K562 (cell line): ENCODE results near the gene AMPD3. TPM values are rescaled to one million over a fixed set of nuclear protein-coding genes. Genes with fewer than 3 reads are reported as not detected.

Experiments
- ATAC-seq: fragments of 200-7000 bp; cut with Tn5 transposase; 3 replicates; pipeline ENCODE4 v1.9.1; 2020; ENCODE audit warnings: moderate library complexity
- BruUV-seq: library from RNA; stranded (reverse); fragments of 400-500 nt; replicated peaks from 2 replicates; lab custom pipeline; 2021; lab: Mats Ljungman, UMichigan
- CTCF ChIA-PET: fragments of 300-600 bp; formaldehyde crosslinking; extraction: SDS; loops from one replicate; lab custom pipeline; 2021; ENCODE audit warnings: low intra/inter-chr PET ratio; lab: Yijun Ruan, JAX
- POLR2A ChIA-PET: fragments of 300-600, 350-650 bp; sonication (Branson Sonifier 250); formaldehyde crosslinking; extraction: SDS; loops from one replicate; lab custom pipeline; 2021; ENCODE audit warnings: antibody characterized with exemption, inconsistent platforms; lab: Yijun Ruan, JAX
- DNase-seq, 4 experiments: peaks; one replicate each; pipeline versions ENCODE4 v3.0.0 to v3.0.0-alpha.2; 2011 to 2018; ENCODE audit warnings: low spot score in 3 of 4, mixed read lengths in 3 of 4; ENCODE audit errors: extremely low read depth in 1 of 4
- FAIRE-seq: peaks from 2 replicates; lab custom pipeline; 2011; peaks lifted over from hg19 to GRCh38; lab: Jason Lieb, UNC
- H2AFZ ChIP-seq: 2 replicates; pipeline ENCODE4 v1.6.0; 2011; ENCODE audit warnings: low read depth, low read length, control low read depth, inconsistent platforms
- H3K27ac ChIP-seq: fragments of 200-600 bp; 3 replicates; pipeline ENCODE4 v1.8.0; 2011; ENCODE audit warnings: low read depth, mild to moderate bottlenecking, control low read depth, inconsistent platforms, low read length, moderate library complexity, mixed read lengths; ENCODE audit errors: extremely low read depth
- H3K27me3 ChIP-seq, 2 experiments: fragments of 300-600 bp in 1 of 2; 2 replicates in 1 of 2; 3 replicates in 1 of 2; pipeline versions ENCODE4 v1.6.0 to v1.8.0; 2011; ENCODE audit warnings: inconsistent platforms in 2 of 2, low read length in 2 of 2, mild to moderate bottlenecking in 1 of 2, mixed read lengths in 1 of 2, moderate library complexity in 1 of 2; ENCODE audit not compliant: control insufficient read depth in 2 of 2, insufficient read depth in 2 of 2
- H3K36me3 ChIP-seq: fragments of 300-600 bp; 3 replicates; pipeline ENCODE4 v1.8.0; 2011; ENCODE audit warnings: mild to moderate bottlenecking, low read length, inconsistent platforms; ENCODE audit not compliant: control insufficient read depth, insufficient read depth
- H3K4me1 ChIP-seq, 2 experiments: fragments of 200-600 bp in 1 of 2; replicated peaks in 1 of 2; 2 replicates in 1 of 2; 3 replicates in 1 of 2; pipeline versions ENCODE4 v1.5.1 to v1.8.0; 2011; ENCODE audit warnings: inconsistent platforms in 2 of 2, low read length in 2 of 2, mild to moderate bottlenecking in 1 of 2, mixed read lengths in 1 of 2, moderate library complexity in 1 of 2; ENCODE audit not compliant: control insufficient read depth in 2 of 2, insufficient read depth in 2 of 2
- H3K4me2 ChIP-seq: 2 replicates; pipeline ENCODE4 v1.6.1; 2011; ENCODE audit warnings: low read length, control low read depth, inconsistent platforms, mixed read lengths; ENCODE audit not compliant: insufficient read depth
- H3K4me3 ChIP-seq: fragments of 200-600 bp; sonication (generic), shearing (Covaris generic); 2 replicates; pipeline ENCODE4 v1.5.1; 2016; ENCODE audit warnings: control low read depth, inconsistent platforms
- H3K79me2 ChIP-seq: fragments of 200-600 bp; 3 replicates; pipeline ENCODE4 v1.8.0; 2011; ENCODE audit warnings: low read length, inconsistent platforms; ENCODE audit not compliant: control insufficient read depth, insufficient read depth
- H3K9ac ChIP-seq, 2 experiments: 2 replicates each; pipeline versions ENCODE4 v1.6.0 to v1.6.1; 2011; ENCODE audit warnings: low read depth in 2 of 2, low read length in 2 of 2, control low read depth in 1 of 2, inconsistent platforms in 1 of 2, mild to moderate bottlenecking in 1 of 2, mixed read lengths in 1 of 2; ENCODE audit not compliant: insufficient read depth in 1 of 2
- H3K9me1 ChIP-seq: one replicate; pipeline ENCODE4 v1.6.0; 2011; ENCODE audit warnings: inconsistent platforms, mild to moderate bottlenecking, low read length, moderate library complexity; ENCODE audit not compliant: control insufficient read depth, insufficient read depth
- H3K9me3 ChIP-seq: replicated peaks from 2 replicates; pipeline ENCODE4 v1.5.1; 2011; ENCODE audit warnings: low read depth, low read length, inconsistent platforms; ENCODE audit not compliant: control insufficient read depth, insufficient read depth
- H4K20me1 ChIP-seq: replicated peaks from 2 replicates; pipeline ENCODE4 v1.6.1; 2011; ENCODE audit warnings: low read length, inconsistent platforms, mixed read lengths; ENCODE audit not compliant: control insufficient read depth, insufficient read depth
- CEBPB ChIP-seq: fragments of 450-650 bp; IDR thresholded peaks from 2 replicates; pipeline ENCODE4 v1.6.1; 2016; ENCODE audit warnings: missing genetic modification characterization, missing compliant biosample characterization
- FOS ChIP-seq: IDR thresholded peaks from 3 replicates; pipeline ENCODE4 v1.6.1; 2011; ENCODE audit not compliant: insufficient read length; ENCODE audit errors: extremely low read depth
- GTF2E2 ChIP-seq: fragments of 200-800 bp; sonication (Bioruptor generic); IDR thresholded peaks from 2 replicates; pipeline ENCODE4 v1.6.1; 2016; ENCODE audit warnings: missing genetic modification characterization, missing compliant biosample characterization
- KAT8 ChIP-seq: fragments of 450-650 bp; IDR thresholded peaks from 2 replicates; pipeline ENCODE4 v1.6.1; 2016; ENCODE audit warnings: low read depth, mild to moderate bottlenecking
- MAFK ChIP-seq: IDR thresholded peaks from 2 replicates; pipeline ENCODE4 v1.6.1; 2011; ENCODE audit warnings: low read length, improper control_type of control experiment
- MCM5 ChIP-seq: fragments of 450-650 bp; IDR thresholded peaks from 2 replicates; pipeline ENCODE4 v1.6.1; 2016; ENCODE audit warnings: low read depth
- NFYB ChIP-seq: IDR thresholded peaks from 2 replicates; pipeline ENCODE4 v1.6.1; 2011; ENCODE audit warnings: mild to moderate bottlenecking, moderate library complexity; ENCODE audit not compliant: insufficient read length; ENCODE audit errors: extremely low read depth
- RBBP5 ChIP-seq: fragments of 200-600 bp; sonication (generic); IDR thresholded peaks from 2 replicates; pipeline ENCODE4 v1.6.1; 2012; ENCODE audit warnings: borderline replicate concordance, mild to moderate bottlenecking, low read length, control low read depth, inconsistent platforms; ENCODE audit not compliant: insufficient read depth, poor library complexity, severe bottlenecking
- RBM25 ChIP-seq: fragments of 200-400 bp; formaldehyde crosslinking; IDR thresholded peaks from 2 replicates; pipeline ENCODE4 v1.6.1; 2018; ENCODE audit warnings: low read length, low read depth, moderate library complexity; ENCODE audit not compliant: severe bottlenecking
- SAFB2 ChIP-seq: fragments of 200-400 bp; formaldehyde crosslinking; IDR thresholded peaks from 2 replicates; pipeline ENCODE4 v1.6.1; 2018; ENCODE audit warnings: borderline replicate concordance, low read length, low read depth, moderate library complexity; ENCODE audit not compliant: severe bottlenecking
- SMAD3 ChIP-seq: fragments of 450-650 bp; formaldehyde crosslinking; conservative IDR thresholded peaks from 2 replicates; pipeline ENCODE4 v1.4.0; 2020; ENCODE audit warnings: mild to moderate bottlenecking
- ZNF133 ChIP-seq: fragments of 250-450 bp; sonication (Bioruptor Pico); IDR thresholded peaks from 2 replicates; pipeline ENCODE4 v1.4.0; 2020; ENCODE audit warnings: mild to moderate bottlenecking
- WGBS: fragments of 100-300 bp; shearing (Covaris generic); methylation state at CpG from one replicate; pipeline ENCODE4 v1.1.6; 2016; ENCODE audit warnings: low coverage, mixed read lengths; ENCODE audit not compliant: insufficient coverage; ENCODE audit errors: missing lambda C conversion rate; 5-methylcytosine and 5-hydroxymethylcytosine counted together
- in situ Hi-C: fragments of 300-500 bp; cut with MboI; formaldehyde crosslinking; loops from 4 replicates; pipeline ENCODE4 v1.15.0; 2018; ENCODE audit warnings: inconsistent platforms, mixed read lengths
- intact Hi-C: fragments of 100-400 bp; cut with micrococcal nuclease; formaldehyde crosslinking; loops from 2 replicates; pipeline ENCODE4 v1.14.2; 2022
- polyA plus RNA-seq, 8 experiments: library from polyadenylated mRNA; depleted of rRNA in 4 of 8; stranded (reverse) in 5 of 8; unstranded in 3 of 8; fragments of >200 nt; fragmentation: Nextera tagmentation in 2 of 8; fragmentation: Illumina TruSeq in 1 of 8; extraction: Ambion mirVana in 2 of 8; extraction: Trizol in 1 of 8; gene quantifications; 2 replicates each; pipeline versions ENCODE4 v1.2.1 to v1.2.3, GENCODE V29; 2011 to 2014; ENCODE audit warnings: inconsistent platforms in 1 of 8, missing spikeins in 1 of 8
- total RNA-seq, 7 experiments: library from RNA; depleted of rRNA in 6 of 7; stranded (reverse); fragments of >200 nt in 6 of 7; fragmentation: Illumina TruSeq in 2 of 7; extraction: Trizol in 2 of 7; gene quantifications; 2 replicates each; pipeline versions ENCODE4 v1.2.1 to v1.2.3, GENCODE V29; 2011 to 2021; ENCODE audit warnings: low replicate concordance in 1 of 7
- TF ChIP-seq, protein P1 (sequence below): sonication (generic); formaldehyde crosslinking; IDR thresholded peaks from 2 replicates; pipeline ENCODE4 v1.8.0; 2022; ENCODE audit warnings: mild to moderate bottlenecking, missing genetic modification reagents
- TF ChIP-seq, protein P2 (sequence below): sonication (generic); formaldehyde crosslinking; IDR thresholded peaks from 2 replicates; pipeline ENCODE4 v1.9.0; 2022; ENCODE audit warnings: mild to moderate bottlenecking, missing genetic modification reagents
- TF ChIP-seq, protein P3 (sequence below): IDR thresholded peaks from 2 replicates; pipeline ENCODE4 v1.6.1; 2014; ENCODE audit warnings: antibody characterized with exemption

Gene AMPD3
- total and polyA plus RNA-seq, 9 of the 15 experiments (the other 6 are each of a cell fraction or from before 2014, with no cell fraction given) = 4.4 to 23.6 (median 11.2) TPM

DNA sequence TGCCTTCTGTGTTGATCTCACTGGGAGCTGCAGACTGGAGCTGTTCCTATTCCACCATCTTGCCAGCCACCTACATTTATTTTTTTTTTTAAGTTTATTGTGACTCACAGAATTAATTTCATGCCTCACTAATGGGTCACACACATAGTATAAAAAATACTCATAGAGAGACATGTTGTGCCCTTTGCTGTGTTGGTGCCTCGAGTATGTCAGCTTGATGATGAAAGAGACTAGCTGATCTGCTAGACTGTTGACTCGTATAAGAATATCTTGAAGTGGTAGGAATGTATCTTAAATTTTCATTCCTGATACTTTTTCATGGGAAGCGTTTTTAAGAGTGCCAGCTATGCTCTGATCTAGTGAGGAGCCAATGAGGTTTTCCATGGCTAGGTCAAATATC is 28.6 kb upstream of the AMPD3 start:
- no peaks in the 10 kb centered on the region for H3K36me3 ChIP-seq
- FAIRE-seq = no peak
- TF ChIP-seq RBM25 = no peak
- TF ChIP-seq MAFK = no peak
- no peak overlapping the region for H3K9ac ChIP-seq
- no TSS peak for BruUV-seq
- intact Hi-C loops = no loop called here
- peaks cover 0 to 5% of the 10 kb centered on the region in 2 experiments; a peak in 2 of 5 replicates for H3K27me3 ChIP-seq
- no peaks in the 10 kb centered on the region for H3K4me1 ChIP-seq
- DNase-seq = no peak
- H3K4me2 ChIP-seq = no peak overlapping the region
- in situ Hi-C loops = no loop called here
- no peaks in the 10 kb centered on the region for H4K20me1 ChIP-seq
- POLR2A ChIA-PET = interaction anchor here (0.6 to 2.7 kb wide), 3 partner anchors 10 to 17 kb away, joined by 3 to 12 read pairs (median 3); no protein-coding TSS in a partner anchor
- H2AFZ ChIP-seq = no peak overlapping the region
- H3K79me2 ChIP-seq = no peaks in the 10 kb centered on the region
- 15% methylated on average over 3 of the region's 3 CpGs for WGBS
- no peak overlapping the region for H3K27ac ChIP-seq
- no peak overlapping the region for H3K4me3 ChIP-seq
- ATAC-seq = no peak
- no peaks in the 10 kb centered on the region for H3K9me1 ChIP-seq
- CTCF ChIA-PET = no interaction called here
- no peaks in the 10 kb centered on the region for H3K9me3 ChIP-seq

DNA sequence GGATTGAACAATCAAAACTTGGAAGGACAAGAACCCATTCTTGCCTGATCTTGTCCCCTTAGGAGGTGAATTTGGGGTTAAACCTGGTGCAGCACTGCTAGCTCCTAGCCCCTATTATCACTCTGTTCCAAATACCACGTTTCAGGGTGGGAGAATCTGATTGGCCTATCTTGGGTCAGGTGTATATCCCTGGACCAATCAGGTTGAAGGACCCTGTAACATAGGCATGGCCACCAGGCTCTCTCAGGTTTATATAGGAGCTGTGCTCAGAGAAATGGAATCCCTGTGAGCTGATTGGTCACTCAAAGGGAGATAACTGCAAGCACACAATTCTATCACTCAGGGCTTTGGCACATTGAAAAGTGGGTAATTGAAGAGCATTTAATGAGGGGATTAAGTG is 26.6 kb upstream of the AMPD3 start:
- WGBS = 6% methylated on average over 1 of the region's 1 CpG
- no TSS peak for BruUV-seq
- Histone ChIP-seq H3K9me3 (no peaks in the 10 kb centered on the region), H2AFZ (no peak overlapping the region), H3K27ac (no peak overlapping the region), H3K9me1 (no peaks in the 10 kb centered on the region), H3K36me3 (no peaks in the 10 kb centered on the region), H3K4me3 (no peak overlapping the region), H3K4me1 (no peaks in the 10 kb centered on the region), H3K27me3 (peaks cover 0 to 5% of the 10 kb centered on the region in 2 experiments; a peak in 2 of 5 replicates), H3K4me2 (no peak overlapping the region), H4K20me1 (no peaks in the 10 kb centered on the region), H3K9ac (no peak overlapping the region), H3K79me2 (no peaks in the 10 kb centered on the region)
- intact Hi-C loops = no loop called here
- ATAC-seq (peak; percentile 75), DNase-seq (peak in 3 of 4 experiments; percentile 44 to 60 (median 56)), FAIRE-seq (no peak)
- ChIA-PET POLR2A (interaction anchor here (0.7 to 2.7 kb wide), 3 partner anchors 8 to 49 kb away, joined by 3 to 12 read pairs (median 4); no protein-coding TSS in a partner anchor), CTCF (no interaction called here)
- in situ Hi-C loops = no loop called here
- TF ChIP-seq SMAD3 (CRISPR knock-in tag) (no peak), SAFB2 (no peak), CEBPB (tag) (no peak), RBBP5 (no peak), GTF2E2 (tag) (no peak), ZNF133 (CRISPR knock-in tag) (no peak), NFYB (peak; percentile 23), KAT8 (no peak), RBM25 (peak; percentile 36), FOS (peak; percentile 5), MCM5 (no peak)
- TF ChIP-seq, protein P1, sequence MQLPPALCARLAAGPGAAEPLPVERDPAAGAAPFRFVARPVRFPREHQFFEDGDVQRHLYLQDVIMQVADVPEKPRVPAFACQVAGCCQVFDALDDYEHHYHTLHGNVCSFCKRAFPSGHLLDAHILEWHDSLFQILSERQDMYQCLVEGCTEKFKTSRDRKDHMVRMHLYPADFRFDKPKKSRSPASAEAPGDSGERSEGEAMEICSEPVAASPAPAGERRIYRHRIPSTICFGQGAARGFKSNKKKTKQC = no peak
- TF ChIP-seq, protein P2, sequence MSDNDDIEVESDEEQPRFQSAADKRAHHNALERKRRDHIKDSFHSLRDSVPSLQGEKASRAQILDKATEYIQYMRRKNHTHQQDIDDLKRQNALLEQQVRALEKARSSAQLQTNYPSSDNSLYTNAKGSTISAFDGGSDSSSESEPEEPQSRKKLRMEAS (CRISPR knock-in tag) = no peak
- TF ChIP-seq, protein P3, sequence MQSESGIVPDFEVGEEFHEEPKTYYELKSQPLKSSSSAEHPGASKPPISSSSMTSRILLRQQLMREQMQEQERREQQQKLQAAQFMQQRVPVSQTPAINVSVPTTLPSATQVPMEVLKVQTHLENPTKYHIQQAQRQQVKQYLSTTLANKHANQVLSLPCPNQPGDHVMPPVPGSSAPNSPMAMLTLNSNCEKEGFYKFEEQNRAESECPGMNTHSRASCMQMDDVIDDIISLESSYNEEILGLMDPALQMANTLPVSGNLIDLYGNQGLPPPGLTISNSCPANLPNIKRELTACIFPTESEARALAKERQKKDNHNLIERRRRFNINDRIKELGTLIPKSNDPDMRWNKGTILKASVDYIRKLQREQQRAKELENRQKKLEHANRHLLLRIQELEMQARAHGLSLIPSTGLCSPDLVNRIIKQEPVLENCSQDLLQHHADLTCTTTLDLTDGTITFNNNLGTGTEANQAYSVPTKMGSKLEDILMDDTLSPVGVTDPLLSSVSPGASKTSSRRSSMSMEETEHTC = no peak
